Renal cortex interstitium (tissue), 11 donors: ENCODE data around the gene MAST4. TPM values are rescaled to one million over a fixed set of nuclear protein-coding genes. Genes with fewer than 3 reads are reported as not detected.
"Not testable (repeated sequence)": the region's sequence is repeated elsewhere in the genome, so short reads cannot be mapped to it uniquely, and the experiment has no call there.

ENCODE experiments used
- DNase-seq, 11 donors: peaks; one replicate each; pipeline ENCODE4 v3.0.0-alpha.2; 2013; ENCODE audit warnings: low read depth in 9 of 11, low spot score in 4 of 11; ENCODE audit errors: extremely low read depth in 1 of 11
- polyA plus RNA-seq, 3 donors: library from polyadenylated mRNA; unstranded; fragments of 120-200 nt; gene quantifications; one replicate each; pipeline ENCODE4 v1.2.1, GENCODE V29; 2013; ENCODE audit not compliant: insufficient read length in 3 of 3

Gene MAST4
- polyA plus RNA-seq, 3 donors: 15.2 to 19.4 (median 16.8) TPM

DNA sequence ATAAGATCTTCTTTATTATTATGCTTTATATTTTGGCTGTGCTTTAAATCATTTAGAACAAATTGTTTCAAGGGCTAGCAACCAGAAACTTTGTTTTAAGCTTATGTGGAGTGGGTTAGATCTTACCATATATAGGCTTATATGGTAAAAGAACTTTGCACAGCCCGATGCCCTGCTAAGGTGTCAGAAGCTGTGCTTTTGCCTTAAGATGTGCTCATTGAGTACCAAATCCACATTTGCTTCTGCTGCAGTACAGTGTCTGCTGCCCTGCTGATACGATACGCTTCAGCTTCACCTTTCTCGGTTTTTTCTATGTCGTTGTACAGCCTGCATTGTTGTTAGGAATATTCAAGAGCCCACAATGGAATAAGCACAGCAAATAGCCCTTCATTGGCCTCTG is 565.6 kb downstream of the MAST4 start:
- no peak for DNase-seq

DNA sequence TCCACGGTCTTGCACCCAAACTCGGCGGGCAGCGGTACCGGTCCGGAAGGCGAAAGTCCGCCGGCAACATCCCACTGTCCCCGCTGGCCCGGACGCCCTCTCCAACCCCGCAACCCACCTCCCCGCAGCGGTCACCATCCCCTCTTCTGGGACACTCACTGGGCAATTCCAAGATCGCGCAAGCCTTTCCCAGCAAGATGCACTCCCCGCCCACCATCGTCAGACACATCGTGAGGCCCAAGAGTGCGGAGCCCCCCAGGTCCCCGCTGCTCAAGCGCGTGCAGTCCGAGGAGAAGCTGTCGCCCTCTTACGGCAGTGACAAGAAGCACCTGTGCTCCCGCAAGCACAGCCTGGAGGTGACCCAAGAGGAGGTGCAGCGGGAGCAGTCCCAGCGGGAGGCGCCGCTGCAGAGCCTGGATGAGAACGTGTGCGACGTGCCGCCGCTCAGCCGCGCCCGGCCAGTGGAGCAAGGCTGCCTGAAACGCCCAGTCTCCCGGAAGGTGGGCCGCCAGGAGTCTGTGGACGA is 567.1 kb downstream of the MAST4 start:
- no peak for DNase-seq

DNA sequence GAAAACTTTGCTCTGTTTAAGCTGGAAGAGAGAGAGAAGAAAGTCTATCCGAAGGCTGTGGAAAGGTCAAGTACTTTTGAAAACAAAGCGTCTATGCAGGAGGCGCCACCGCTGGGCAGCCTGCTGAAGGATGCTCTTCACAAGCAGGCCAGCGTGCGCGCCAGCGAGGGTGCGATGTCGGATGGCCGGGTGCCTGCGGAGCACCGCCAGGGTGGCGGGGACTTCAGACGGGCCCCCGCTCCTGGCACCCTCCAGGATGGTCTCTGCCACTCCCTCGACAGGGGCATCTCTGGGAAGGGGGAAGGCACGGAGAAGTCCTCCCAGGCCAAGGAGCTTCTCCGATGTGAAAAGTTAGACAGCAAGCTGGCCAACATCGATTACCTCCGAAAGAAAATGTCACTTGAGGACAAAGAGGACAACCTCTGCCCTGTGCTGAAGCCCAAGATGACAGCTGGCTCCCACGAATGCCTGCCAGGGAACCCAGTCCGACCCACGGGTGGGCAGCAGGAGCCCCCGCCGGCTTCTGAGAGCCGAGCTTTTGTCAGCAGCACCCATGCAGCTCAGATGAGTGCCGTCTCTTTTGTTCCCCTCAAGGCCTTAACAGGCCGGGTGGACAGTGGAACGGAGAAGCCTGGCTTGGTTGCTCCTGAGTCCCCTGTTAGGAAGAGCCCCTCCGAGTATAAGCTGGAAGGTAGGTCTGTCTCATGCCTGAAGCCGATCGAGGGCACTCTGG is 567.8 kb downstream of the MAST4 start:
- no peak for DNase-seq

DNA sequence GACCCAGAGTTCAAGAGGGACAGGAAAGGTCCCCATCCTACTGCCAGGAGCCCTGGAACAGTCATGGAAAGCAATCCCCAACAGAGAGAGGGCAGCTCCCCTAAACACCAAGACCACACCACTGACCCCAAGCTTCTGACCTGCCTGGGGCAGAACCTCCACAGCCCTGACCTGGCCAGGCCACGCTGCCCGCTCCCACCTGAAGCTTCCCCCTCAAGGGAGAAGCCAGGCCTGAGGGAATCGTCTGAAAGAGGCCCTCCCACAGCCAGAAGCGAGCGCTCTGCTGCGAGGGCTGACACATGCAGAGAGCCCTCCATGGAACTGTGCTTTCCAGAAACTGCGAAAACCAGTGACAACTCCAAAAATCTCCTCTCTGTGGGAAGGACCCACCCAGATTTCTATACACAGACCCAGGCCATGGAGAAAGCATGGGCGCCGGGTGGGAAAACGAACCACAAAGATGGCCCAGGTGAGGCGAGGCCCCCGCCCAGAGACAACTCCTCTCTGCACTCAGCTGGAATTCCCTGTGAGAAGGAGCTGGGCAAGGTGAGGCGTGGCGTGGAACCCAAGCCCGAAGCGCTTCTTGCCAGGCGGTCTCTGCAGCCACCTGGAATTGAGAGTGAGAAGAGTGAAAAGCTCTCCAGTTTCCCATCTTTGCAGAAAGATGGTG is 568.8 kb downstream of the MAST4 start:
- DNase-seq: no peak

DNA sequence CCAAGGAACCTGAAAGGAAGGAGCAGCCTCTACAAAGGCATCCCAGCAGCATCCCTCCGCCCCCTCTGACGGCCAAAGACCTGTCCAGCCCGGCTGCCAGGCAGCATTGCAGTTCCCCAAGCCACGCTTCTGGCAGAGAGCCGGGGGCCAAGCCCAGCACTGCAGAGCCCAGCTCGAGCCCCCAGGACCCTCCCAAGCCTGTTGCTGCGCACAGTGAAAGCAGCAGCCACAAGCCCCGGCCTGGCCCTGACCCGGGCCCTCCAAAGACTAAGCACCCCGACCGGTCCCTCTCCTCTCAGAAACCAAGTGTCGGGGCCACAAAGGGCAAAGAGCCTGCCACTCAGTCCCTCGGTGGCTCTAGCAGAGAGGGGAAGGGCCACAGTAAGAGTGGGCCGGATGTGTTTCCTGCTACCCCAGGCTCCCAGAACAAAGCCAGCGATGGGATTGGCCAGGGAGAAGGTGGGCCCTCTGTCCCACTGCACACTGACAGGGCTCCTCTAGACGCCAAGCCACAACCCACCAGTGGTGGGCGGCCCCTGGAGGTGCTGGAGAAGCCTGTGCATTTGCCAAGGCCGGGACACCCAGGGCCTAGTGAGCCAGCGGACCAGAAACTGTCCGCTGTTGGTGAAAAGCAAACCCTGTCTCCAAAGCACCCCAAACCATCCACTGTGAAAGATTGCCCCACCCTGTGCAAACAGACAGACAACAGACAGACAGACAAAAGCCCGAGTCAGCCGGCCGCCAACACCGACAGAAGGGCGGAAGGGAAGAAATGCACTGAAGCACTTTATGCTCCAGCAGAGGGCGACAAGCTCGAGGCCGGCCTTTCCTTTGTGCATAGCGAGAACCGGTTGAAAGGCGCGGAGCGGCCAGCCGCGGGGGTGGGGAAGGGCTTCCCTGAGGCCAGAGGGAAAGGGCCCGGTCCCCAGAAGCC is 569.6 kb downstream of the MAST4 start:
- DNase-seq: peak; percentile 58 to 85 (median 77)

DNA sequence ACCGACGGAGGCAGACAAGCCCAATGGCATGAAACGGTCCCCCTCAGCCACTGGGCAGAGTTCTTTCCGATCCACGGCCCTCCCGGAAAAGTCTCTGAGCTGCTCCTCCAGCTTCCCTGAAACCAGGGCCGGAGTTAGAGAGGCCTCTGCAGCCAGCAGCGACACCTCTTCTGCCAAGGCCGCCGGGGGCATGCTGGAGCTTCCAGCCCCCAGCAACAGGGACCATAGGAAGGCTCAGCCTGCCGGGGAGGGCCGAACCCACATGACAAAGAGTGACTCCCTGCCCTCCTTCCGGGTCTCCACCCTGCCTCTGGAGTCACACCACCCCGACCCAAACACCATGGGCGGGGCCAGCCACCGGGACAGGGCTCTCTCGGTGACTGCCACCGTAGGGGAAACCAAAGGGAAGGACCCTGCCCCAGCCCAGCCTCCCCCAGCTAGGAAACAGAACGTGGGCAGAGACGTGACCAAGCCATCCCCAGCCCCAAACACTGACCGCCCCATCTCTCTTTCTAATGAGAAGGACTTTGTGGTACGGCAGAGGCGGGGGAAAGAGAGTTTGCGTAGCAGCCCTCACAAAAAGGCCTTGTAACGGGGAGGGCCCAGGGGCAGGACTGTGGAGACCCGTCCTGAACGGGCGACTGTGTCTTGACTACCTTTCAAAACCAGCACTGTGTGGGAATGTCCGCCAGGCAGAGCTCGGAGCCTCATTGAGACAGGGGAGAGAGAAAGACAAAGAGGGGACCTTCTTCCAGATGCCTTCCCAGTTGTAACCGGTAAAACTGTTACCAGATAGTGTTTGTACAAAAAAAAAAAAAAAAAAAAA is 570.5 kb downstream of the MAST4 start:
- no peak for DNase-seq

DNA sequence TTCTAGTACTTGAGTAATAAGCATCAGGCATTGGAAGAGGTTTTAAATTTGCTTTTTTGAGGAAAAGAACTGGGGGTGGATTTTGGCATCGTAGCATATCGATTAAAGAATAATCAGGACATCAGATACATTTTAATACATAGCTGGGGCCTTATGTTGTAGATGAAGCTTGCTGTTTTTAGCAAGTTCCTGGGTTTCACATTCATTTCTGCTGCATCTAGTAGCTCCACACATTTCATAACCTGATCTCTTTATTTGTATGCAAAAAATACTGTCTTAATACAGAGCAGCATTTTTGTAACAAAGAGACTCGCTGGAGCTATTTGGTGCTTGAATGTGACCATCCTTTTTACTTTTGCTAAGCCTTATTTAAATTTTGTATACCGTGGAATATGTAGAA is 571.9 kb downstream of the MAST4 start:
- DNase-seq: no peak

DNA sequence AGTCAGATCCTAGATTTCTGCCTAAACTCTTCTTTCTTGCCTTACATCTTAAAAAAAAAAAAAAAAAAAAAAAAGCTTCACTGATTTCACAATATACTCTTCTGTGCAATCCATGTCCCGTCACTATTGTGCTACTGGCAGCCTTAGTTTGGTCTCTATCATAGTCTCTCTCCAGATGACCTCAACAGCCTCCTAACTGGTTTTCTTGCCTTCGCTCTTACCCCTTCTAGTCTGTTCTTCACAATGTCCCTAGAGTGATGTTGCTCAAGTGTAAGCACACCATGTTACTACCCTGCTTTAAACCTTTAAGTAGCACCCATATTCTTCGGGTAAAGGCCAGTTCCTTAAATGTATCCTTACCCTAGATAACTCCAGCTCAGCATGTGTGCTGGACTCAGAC is 574.6 kb downstream of the MAST4 start:
- no peak for DNase-seq

DNA sequence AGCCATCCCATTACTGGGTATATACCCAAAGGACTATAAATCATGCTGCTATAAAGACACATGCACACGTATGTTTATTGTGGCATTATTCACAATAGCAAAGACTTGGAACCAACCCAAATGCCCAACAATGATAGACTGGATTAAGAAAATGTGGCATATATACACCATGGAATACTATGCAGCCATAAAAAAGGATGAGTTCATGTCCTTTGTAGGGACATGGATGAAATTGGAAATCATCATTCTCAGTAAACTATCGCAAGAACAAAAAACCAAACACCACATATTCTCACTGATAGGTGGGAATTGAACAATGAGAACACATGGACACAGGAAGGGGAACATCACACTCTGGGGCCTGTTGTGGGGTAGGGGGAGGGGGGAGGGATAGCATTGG is 577.2 kb downstream of the MAST4 start:
- not testable (repeated sequence) for DNase-seq

DNA sequence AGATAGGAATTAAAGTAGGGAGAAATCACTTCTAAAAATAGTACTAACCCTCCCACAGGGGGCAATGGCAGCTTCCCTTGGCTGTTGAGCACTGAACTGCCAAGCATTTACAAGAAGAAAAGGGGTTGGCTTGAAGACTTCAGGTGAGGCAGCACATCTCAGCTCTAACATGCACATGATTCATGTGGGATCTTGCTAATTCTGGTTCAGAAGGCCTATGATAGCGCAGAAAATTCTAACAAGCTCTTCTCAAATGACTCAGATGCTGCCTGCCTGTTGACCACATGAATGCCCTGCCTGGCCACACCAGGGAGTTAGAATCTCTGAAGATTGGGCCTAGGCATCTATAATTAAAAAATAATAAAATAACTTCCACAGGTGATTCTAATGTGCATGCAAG is 577.8 kb downstream of the MAST4 start:
- no peak for DNase-seq

DNA sequence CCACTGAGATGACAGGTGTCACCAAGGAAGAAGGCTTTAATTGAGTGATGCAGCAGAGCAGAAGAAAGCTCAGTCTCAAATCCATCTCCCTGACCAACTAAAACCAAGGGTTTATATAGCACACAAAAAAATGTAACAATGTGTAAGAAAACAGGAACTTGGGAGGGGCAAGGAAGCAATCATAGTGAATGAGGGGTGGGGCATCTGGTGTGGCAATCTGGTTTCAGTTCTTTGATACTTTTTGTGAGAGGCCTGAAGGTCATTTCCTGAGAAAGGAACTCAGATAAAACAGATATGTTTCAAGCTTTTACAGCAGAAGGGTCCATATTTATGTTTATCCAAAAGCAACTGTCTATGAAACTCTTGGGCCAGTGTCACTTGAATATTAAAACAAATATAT is 580.7 kb downstream of the MAST4 start:
- DNase-seq: no peak

DNA sequence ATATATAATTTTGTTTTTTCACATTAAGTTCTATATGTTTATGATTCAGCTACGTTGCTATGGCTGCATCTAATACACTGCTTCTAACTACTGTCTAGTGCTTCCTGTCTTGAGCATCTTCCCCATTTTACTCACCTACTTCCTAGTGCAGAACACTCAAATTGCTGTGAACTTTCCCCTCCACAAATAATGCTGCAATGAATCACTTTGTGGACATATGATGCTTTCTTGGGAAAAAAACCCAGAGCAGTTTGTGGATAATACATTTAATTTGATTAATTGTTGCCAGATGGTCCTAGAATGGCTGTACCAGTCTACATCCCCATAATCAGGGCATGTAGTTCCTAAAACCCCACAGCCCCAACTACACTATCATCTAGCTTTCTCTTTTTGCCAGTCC is 581.9 kb downstream of the MAST4 start:
- no peak for DNase-seq

DNA sequence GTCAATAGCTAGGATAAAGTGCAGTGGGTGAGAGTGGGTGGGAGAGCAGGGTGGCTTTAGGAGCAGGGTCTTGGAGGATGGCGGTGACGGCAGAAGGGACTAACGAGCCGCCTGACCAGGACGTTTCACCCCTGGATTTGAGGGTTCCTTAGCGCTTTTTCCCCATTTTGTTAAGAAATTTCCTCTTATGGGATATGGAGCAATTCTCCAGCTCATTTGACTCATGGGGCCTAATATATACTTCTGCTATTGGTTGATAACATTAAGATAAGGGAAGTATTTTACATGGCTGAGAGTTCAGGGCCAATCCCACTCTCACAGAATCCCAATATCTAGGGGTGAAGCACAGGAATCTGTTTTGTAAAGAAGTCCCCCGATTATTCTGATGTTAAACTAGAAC is 582.8 kb downstream of the MAST4 start:
- no peak for DNase-seq

DNA sequence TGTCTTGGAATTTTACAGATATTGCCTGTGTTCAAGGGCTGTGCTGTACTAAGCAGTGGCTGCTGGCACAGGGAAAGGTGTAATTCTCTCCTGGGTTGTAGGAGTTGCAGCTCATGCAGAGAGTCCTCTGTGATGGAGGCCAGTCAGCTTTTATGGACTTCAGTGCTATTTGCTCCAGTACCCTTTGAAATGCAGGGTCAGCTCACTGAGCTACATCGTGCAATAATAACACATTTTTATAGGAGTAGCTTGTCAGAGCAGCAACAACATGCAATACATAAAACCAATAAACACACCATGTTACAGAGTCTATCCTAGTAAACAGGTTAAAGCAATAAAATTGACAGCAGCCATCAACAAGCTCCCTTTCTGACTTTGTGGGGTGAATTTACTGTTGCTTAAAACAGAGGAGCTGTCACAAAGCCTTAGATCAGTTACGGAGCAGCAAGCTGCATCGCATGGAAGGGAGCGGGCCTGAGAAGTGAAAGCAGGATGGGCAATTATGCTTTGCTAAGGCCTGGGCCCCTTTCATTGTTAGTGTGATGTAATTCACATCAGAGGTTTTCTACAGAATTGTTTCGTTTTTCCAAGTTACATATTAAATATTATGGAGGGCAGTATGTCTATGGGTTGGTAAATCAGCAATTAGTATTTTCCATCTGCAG is 583.6 kb downstream of the MAST4 start:
- peak in 1 of 11 donors; percentile 22 for DNase-seq

DNA sequence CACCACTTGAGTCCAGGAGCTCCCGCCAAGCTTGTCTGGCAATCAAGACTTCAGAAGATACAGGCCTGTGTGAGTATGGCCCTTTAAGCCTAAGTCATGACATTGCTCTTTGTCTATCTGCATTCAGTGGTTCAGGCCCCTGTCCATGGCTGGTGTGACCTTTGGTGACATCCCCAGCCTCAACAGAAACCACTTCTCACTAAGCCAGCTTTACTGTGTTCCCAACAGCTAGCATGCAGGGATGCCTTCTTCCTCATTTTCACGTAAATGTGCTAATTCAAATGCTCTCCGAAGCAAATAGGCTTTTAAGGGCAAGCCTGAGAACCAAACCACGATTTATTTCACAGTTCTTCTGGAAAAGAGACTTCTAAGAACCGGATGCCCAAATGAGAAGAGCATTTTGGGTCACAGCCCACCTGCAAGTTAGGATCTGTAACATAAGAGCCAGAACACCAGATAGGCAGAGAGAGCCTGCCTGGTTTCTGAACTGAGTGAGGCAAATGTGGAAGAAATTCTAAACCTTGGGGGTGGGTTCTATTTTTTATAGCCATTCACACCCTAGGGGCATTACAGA is 585.5 kb downstream of the MAST4 start:
- DNase-seq: no peak

DNA sequence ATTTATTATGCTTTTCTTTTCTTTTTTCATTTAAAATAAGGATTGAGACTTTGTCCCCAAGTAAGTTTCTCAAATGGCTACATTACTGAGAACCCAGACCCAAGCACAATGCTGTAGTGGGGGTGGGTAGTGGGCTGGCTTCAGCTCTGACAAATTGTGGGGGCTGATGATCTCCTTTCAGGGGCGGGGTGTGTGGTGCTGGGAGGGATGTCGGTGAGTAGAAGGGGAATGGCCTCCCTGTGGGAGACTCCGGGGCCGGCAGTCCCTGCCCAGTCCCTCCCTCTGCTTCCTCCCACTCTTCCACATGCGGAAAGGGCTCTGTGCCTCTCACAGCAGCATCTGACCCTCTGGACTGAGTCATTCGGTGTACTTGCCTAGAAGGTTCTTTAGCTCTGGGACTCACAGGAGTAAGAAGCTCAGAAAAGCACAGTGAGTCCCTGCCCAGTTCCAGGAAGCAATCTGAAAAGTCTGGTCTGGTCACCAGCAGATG is 586.2 kb downstream of the MAST4 start:
- DNase-seq: no peak

DNA sequence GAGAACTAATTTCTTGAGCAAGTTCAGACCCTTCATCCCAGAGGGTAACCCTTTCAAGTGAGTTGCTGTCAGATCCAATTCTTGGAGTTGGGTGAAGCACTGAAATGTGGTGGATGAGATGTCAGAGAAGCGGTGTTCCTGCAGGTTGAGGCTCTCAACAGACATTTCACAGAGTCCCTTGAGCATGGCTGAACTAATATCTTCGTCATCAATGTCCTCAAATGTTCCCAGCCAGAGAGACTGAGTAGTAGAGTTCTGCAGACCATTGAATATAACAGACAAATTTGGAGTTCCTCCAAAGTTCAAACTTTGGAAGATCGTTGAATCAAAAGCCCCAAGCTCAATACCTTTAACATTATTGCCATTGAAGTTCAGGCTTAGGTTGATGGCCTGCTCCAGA is 587.7 kb downstream of the MAST4 start:
- no peak for DNase-seq
